Nephron (organoid): ENCODE measurements around the gene CACNG5.

Experiments
- H3K27ac Mint-ChIP-seq, 3 experiments: 2 replicates each; pipeline ENCODE4 v1.8.0; 2020; ENCODE audit warnings: mixed read lengths in 3 of 3, mild to moderate bottlenecking in 2 of 3, moderate library complexity in 1 of 3
- H3K27me3 Mint-ChIP-seq: 2 replicates; pipeline ENCODE4 v1.8.0; 2021; ENCODE audit warnings: low read depth, mild to moderate bottlenecking, moderate library complexity, mixed read lengths
- H3K36me3 Mint-ChIP-seq: 2 replicates; pipeline ENCODE4 v1.8.0; 2020; ENCODE audit warnings: low read depth, mixed read lengths
- H3K4me1 Mint-ChIP-seq: 2 replicates; pipeline ENCODE4 v1.8.0; 2020; ENCODE audit warnings: mixed read lengths
- H3K4me3 Mint-ChIP-seq, 3 experiments: 2 replicates each; pipeline ENCODE4 v1.8.0; 2020; ENCODE audit warnings: mild to moderate bottlenecking in 3 of 3, mixed read lengths in 3 of 3, moderate library complexity in 2 of 3
- H3K9me3 Mint-ChIP-seq: 2 replicates; pipeline ENCODE4 v1.8.0; 2020; ENCODE audit warnings: mixed read lengths
- TF ChIP-seq, protein P1 (sequence below), 3 experiments: fragments of 200-600 bp; sonication (generic); IDR thresholded peaks; one replicate each; pipeline ENCODE4 v1.5.0; 2021; ENCODE audit warnings: antibody characterized with exemption in 3 of 3; ENCODE audit not compliant: unreplicated experiment in 3 of 3

Gene CACNG5

DNA sequence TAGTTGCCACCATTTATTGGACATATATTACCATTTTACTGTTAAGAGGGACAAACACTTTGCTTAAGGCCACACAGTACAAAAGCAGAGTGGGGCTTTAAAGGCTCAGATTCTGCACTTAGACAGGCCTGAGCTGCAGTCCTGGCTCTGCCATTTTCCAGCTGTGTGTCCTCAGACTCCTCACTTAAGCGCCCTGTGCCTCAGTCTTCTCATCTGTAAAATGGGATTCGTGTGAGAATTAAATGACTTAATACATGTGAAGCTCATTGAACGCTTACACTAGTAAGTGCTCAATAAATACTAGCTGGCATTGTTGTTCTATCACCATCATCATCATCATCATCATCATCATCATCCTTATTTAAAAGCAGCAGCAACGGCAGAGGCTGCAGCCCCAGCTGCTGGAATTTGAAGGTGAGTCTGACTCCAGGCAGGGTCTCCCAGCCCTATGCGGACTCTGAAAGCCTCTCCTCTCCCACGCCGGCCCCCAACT, 445 bp upstream of the CACNG5 start:
- Mint-ChIP-seq H3K27me3 (peaks cover 63% of the 10 kb centered on the region), H3K9me3 (no peaks in the 10 kb centered on the region), H3K4me1 (peaks cover 7% of the 10 kb centered on the region), H3K36me3 (no peaks in the 10 kb centered on the region), H3K4me3 (peak overlapping the region in 1 of 3 experiments; percentile 46), H3K27ac (no peak overlapping the region)
- TF ChIP-seq, protein P1, sequence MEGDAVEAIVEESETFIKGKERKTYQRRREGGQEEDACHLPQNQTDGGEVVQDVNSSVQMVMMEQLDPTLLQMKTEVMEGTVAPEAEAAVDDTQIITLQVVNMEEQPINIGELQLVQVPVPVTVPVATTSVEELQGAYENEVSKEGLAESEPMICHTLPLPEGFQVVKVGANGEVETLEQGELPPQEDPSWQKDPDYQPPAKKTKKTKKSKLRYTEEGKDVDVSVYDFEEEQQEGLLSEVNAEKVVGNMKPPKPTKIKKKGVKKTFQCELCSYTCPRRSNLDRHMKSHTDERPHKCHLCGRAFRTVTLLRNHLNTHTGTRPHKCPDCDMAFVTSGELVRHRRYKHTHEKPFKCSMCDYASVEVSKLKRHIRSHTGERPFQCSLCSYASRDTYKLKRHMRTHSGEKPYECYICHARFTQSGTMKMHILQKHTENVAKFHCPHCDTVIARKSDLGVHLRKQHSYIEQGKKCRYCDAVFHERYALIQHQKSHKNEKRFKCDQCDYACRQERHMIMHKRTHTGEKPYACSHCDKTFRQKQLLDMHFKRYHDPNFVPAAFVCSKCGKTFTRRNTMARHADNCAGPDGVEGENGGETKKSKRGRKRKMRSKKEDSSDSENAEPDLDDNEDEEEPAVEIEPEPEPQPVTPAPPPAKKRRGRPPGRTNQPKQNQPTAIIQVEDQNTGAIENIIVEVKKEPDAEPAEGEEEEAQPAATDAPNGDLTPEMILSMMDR (IDR thresholded peaks at IDR 0.05; ENCODE audit: unreplicated experiment in 3 of 3): no peak

DNA sequence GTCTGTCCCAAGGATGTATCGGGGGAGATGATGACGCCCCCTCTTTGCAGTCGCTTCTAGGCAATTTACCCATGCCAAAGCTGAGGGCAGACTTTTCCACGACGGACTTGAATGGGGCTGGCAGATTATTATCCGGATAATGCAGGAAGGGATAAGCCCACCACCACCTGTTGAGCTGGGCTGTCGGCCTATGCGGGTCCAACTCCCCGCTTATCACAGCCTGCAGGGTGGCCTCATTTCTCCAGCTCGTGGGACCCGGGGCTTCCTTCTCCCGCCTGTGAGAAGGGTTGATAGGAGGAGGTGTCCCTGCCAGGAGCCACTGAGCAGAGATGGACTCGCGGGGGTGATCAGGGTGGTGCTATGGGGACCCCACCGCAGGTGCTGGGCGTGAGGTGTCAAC, 559 bp downstream of the CACNG5 start:
- H3K9me3 Mint-ChIP-seq: no peaks in the 10 kb centered on the region
- peaks cover 58% of the 10 kb centered on the region for H3K27me3 Mint-ChIP-seq
- TF ChIP-seq, protein P1 (IDR thresholded peaks at IDR 0.05; ENCODE audit: unreplicated experiment in 3 of 3): no peak
- H3K4me1 Mint-ChIP-seq: no peaks in the 10 kb centered on the region
- no peaks in the 10 kb centered on the region for H3K36me3 Mint-ChIP-seq
- H3K27ac Mint-ChIP-seq: no peak overlapping the region
- H3K4me3 Mint-ChIP-seq: peak overlapping the region in 2 of 3 experiments; percentile 62 to 64

DNA sequence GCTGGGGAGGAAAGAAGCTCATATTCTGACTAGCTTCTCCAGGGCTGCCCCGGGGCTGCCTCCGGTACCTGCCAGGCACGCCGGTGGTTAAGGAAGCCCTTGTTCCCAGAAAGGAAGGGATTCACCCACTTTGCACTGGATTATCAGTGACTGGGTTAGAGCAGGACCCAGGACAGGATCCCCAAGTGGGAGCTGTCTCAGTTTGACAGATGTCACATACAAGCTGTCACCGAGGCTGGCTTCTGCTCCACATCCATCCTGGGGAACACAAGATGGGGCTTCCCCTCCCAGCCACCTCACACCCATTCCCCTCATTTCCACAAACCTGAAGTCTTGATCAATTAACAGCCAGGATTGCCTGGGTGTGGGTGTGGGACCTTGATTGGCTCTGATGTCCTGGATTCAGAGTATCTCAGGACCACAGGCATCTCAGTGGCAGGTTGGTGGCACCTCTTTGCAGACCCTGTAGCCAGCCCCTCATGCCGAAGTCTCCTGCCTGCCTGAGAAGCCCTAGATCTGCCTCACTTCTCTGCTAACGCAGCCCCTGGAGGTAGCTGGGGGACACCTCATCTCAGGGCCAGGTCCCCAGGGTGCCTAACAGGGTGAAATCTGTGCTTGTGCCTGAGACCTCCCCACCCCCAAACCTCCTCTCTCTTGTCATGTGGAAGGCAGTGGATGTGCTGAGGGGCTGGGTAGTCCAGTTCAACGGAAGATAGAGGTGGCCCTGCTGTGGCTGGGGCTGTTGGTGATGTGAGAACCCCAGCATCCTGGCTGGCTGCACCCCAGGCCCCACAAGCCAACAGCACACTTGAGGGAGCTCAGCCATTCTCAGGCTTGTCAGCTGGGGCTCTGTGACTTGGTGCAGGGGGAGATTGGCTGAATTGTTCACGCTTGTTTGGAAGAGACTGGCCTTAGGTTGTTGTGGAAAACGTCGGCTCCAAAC, 1.4 kb downstream of the CACNG5 start:
- Mint-ChIP-seq H3K36me3 (no peaks in the 10 kb centered on the region), H3K27me3 (peaks cover 64% of the 10 kb centered on the region), H3K4me1 (no peaks in the 10 kb centered on the region), H3K27ac (no peak overlapping the region), H3K4me3 (peak overlapping the region in 2 of 3 experiments; percentile 62 to 64), H3K9me3 (no peaks in the 10 kb centered on the region)
- TF ChIP-seq, protein P1 (IDR thresholded peaks at IDR 0.05; ENCODE audit: unreplicated experiment in 3 of 3): no peak

DNA sequence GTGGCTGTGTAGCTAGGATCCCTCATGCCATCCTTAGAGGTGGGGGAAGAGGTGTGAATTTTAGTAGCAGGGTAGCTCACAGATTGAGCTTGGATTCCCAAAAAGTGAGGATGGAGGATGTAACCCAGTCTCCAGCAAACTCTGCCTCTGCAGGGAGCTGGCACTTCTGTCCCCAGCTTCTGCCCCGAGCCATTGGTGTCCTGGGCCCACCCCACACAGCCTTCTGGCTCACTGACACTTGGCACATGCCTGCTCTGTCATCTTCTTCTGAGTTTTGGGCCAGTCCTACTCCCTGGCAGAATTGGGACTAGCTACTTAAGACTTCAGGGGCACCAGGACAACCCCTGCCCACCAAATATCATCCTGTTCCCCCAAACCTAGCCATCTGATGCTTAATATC, 2.3 kb downstream of the CACNG5 start:
- Mint-ChIP-seq H3K36me3 (no peaks in the 10 kb centered on the region), H3K9me3 (no peaks in the 10 kb centered on the region), H3K4me1 (no peaks in the 10 kb centered on the region), H3K27me3 (peaks cover 66% of the 10 kb centered on the region), H3K27ac (peak overlapping the region in 1 of 3 experiments; percentile 7), H3K4me3 (no peak overlapping the region)
- TF ChIP-seq, protein P1 (IDR thresholded peaks at IDR 0.05; ENCODE audit: unreplicated experiment in 3 of 3): no peak

DNA sequence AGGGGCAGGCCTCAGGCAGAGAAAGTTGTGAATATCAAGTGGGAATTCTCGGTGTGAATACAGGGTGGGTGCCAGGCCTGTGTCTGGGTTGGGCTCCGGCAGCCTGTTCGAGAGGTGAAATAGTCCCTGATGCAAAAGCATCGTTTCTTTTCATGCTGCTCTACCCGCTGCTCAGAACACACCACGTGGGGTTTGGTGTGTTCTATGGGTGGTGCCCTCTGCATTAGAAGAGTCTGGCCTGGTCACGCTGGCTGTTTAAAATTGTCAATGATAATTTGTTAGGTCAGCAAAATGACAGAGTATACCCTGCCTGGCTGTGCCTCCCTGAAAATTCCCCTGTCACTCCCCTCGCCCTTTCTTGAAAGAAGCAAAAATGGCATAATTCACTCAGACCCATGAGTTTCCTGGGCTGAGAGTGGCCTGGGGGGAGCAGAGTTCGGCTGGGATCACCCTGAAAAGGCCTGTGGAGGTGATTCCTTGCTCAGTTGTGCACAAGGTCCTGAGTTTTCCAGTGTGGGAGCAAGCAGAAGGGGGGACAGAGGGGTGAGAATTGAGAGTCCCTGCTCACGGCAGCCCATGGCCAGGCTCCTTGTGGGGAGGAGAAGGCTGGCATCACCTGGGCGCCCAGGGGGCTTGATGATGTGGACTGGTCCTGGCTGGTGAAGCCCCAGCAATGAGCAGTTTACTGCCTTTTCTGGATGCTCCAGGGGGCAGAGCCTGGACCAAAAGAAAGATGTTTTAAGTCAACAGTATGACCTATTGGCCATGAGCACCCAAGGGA, 3.2 kb downstream of the CACNG5 start:
- H3K9me3 Mint-ChIP-seq: no peaks in the 10 kb centered on the region
- peaks cover 62% of the 10 kb centered on the region for H3K27me3 Mint-ChIP-seq
- peak overlapping the region in 1 of 3 experiments; percentile 7 for H3K27ac Mint-ChIP-seq
- H3K4me3 Mint-ChIP-seq: peak overlapping the region in 1 of 3 experiments; percentile 40
- no peaks in the 10 kb centered on the region for H3K36me3 Mint-ChIP-seq
- TF ChIP-seq, protein P1 (IDR thresholded peaks at IDR 0.05; ENCODE audit: unreplicated experiment in 3 of 3): no peak
- H3K4me1 Mint-ChIP-seq: no peaks in the 10 kb centered on the region
